Mononuclear cell (primary cell): ENCODE measurements around the gene ACKR3. TPM values are rescaled to one million over a fixed set of nuclear protein-coding genes. Genes with fewer than 3 reads are reported as not detected.

Experiments
- H3K27me3 ChIP-seq: 2 replicates; pipeline ENCODE4 v1.6.0; 2011; ENCODE audit warnings: low read length, control low read depth; ENCODE audit not compliant: insufficient read depth
- H3K4me1 ChIP-seq: 2 replicates; pipeline ENCODE4 v1.5.1; 2011; ENCODE audit warnings: mild to moderate bottlenecking, low read length, control low read depth; ENCODE audit not compliant: insufficient read depth
- H3K4me3 ChIP-seq: 2 replicates; pipeline ENCODE4 v1.5.1; 2011; ENCODE audit warnings: mild to moderate bottlenecking, low read length, moderate library complexity
- H3K9me3 ChIP-seq: 2 replicates; pipeline ENCODE4 v1.5.1; 2011; ENCODE audit warnings: low read depth, mild to moderate bottlenecking, control low read depth, low read length
- total RNA-seq: library from RNA; depleted of rRNA; stranded (reverse); fragments of >200 nt; gene quantifications from one replicate; pipeline ENCODE4 v1.2.3, GENCODE V29; 2012

The ACKR3 gene
- total RNA-seq, 1 donor: 2.7 TPM

GRCh38 chr2:236571145-236571544, 1.5 kb downstream of the ACKR3 start:
- H3K27me3 ChIP-seq: no peaks in the 10 kb centered on the region
- H3K9me3 ChIP-seq: no peaks in the 10 kb centered on the region
- no peak overlapping the region for H3K4me3 ChIP-seq
- H3K4me1 ChIP-seq: peaks cover 32% of the 10 kb centered on the region

DNA sequence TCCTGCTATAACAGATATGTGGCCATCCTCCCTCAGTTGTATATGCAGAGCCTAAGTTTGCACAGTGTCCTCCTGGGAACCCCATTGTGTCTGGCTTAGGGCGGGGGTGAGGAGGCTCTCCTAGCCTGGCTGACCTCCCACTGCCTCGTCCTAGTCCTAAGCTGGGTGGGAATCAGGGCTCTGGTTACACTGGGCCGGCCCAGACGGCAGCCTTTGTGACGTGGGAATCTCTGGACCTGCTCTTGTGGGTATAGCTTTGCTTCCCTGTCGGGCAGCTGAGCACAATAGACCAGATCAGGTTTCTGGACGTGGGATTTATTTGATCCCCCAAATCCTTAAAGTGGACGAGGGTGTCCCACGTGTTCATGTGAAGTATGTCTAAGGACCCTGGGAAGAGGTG, 2.9 kb downstream of the ACKR3 start:
- H3K9me3 ChIP-seq: no peaks in the 10 kb centered on the region
- no peaks in the 10 kb centered on the region for H3K27me3 ChIP-seq
- H3K4me3 ChIP-seq: no peak overlapping the region
- H3K4me1 ChIP-seq: peaks cover 32% of the 10 kb centered on the region

GRCh38 chr2:236573066-236573929, 3.7 kb downstream of the ACKR3 start:
- peaks cover 27% of the 10 kb centered on the region for H3K4me1 ChIP-seq
- H3K4me3 ChIP-seq: no peak overlapping the region
- no peaks in the 10 kb centered on the region for H3K9me3 ChIP-seq
- H3K27me3 ChIP-seq: no peaks in the 10 kb centered on the region

GRCh38 chr2:236574000-236574399, 4.4 kb downstream of the ACKR3 start:
- Histone ChIP-seq H3K4me1 (peaks cover 20% of the 10 kb centered on the region), H3K9me3 (no peaks in the 10 kb centered on the region), H3K27me3 (no peaks in the 10 kb centered on the region), H3K4me3 (no peak overlapping the region)

- Histone ChIP-seq H3K4me1 (peaks cover 14% of the 10 kb centered on the region), H3K9me3 (no peaks in the 10 kb centered on the region), H3K4me3 (no peak overlapping the region), H3K27me3 (no peaks in the 10 kb centered on the region)
Observed at GRCh38 chr2:236574424-236575145, 5.0 kb downstream of the ACKR3 start.

DNA sequence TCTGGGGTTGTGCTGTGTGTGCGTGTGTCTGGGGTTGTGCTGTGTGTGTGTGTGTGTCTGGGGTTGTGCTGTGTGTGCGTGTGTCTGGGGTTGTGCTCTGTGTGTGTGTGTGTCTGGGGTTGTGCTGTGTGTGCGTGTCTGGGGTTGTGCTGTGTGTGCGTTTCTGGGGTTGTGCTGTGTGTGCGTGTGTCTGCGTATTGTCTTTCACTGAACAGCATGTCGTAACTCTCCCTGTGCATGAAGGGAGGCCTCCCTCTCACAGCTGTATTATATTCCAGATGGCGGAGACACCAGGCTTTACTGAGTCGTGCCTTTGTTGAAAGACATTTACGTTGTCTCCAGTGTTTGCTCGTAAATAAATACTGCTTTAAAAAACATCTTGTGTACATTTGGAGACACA, 5.9 kb downstream of the ACKR3 start:
- no peaks in the 10 kb centered on the region for H3K9me3 ChIP-seq
- peaks cover 6% of the 10 kb centered on the region for H3K4me1 ChIP-seq
- H3K27me3 ChIP-seq: no peaks in the 10 kb centered on the region
- H3K4me3 ChIP-seq: no peak overlapping the region

DNA sequence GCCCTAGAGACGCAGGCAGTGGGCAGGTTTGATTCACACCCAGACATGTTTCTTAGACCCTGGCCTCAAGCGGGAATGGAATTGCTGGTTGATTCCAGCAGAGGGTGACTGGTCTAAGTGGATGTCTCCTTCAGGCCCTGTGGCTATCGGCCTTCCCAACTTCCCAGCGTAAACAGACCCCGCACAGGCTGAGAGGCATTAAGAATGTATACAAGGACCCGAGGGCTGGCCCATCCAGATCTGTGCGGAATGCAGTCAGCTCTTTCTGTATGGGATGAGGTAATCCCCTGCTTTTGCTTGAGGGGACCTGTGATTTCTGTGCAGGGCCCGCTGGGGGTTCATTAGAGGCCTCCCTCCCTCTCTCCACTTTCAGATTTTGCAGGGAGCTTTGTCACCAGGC, 6.5 kb downstream of the ACKR3 start:
- Histone ChIP-seq H3K4me3 (no peak overlapping the region), H3K9me3 (no peaks in the 10 kb centered on the region), H3K27me3 (no peaks in the 10 kb centered on the region), H3K4me1 (peaks cover 1% of the 10 kb centered on the region)

DNA sequence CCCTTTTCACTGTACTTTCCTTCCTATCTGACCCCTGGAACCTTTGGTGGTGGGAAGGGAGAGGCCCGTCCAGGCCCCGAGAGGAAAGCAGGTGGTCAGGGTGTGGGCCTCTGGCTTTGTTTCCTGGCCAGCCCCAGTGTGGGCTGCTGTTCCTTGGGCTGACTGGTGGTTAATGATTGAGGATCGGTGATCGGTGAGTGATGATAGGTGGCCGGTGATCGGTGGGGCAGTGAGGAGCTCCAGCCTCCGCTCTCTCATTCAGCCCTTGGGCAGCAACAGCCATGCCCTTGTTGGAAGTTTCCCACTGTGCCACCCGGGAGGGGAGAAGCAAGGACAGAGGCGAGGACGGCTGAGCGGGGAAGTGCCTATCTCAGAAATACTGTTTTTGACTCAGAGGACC, 7.3 kb downstream of the ACKR3 start:
- Histone ChIP-seq H3K4me3 (no peak overlapping the region), H3K4me1 (no peaks in the 10 kb centered on the region), H3K27me3 (no peaks in the 10 kb centered on the region), H3K9me3 (no peaks in the 10 kb centered on the region)

DNA sequence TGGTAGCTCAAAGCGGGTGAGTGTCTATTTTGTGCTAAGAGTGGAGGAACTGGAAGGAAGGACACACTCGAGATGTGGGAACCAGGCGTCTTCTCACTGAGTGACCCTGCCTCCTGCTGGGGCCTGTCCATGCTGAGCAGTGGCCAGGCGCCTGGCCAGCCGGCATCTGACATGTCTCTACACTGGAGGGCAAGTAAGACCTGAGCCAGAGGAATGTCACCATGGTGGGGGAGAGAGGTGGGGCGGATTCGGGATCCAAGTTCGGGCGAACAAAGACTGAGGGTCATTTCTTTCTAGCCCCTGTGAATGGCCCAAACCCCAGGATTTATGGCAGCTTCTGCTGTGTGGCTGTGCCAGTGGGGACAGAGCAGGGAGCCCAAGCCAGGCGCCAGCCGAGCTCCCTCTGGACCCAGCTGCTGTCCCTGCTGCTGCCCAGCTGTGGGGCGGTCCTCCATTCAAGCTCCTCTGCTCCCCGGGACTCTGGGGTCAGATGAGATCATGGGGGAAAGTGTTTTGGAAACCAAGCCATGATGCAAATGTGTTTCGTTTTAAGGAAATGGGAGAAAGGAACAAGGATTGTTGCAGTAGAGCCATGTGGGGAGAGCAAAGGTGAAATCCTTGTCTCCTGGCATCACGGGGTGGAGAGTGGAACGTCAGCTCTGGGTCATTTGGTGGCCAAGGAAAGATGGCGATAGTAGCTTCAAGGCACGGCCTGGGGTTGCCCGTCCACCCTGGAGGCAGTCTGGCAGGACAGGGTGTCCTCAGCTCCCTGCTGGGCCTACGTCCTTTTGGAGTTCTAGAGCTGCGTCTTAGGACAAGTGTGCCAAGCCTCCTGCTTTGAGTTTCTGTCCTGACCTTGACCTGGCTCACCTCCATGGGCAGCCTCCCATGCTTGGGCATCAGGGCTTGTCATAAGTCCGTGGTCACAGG, 8.1 kb downstream of the ACKR3 start:
- Histone ChIP-seq H3K9me3 (no peaks in the 10 kb centered on the region), H3K4me3 (no peak overlapping the region), H3K4me1 (no peaks in the 10 kb centered on the region), H3K27me3 (no peaks in the 10 kb centered on the region)

DNA sequence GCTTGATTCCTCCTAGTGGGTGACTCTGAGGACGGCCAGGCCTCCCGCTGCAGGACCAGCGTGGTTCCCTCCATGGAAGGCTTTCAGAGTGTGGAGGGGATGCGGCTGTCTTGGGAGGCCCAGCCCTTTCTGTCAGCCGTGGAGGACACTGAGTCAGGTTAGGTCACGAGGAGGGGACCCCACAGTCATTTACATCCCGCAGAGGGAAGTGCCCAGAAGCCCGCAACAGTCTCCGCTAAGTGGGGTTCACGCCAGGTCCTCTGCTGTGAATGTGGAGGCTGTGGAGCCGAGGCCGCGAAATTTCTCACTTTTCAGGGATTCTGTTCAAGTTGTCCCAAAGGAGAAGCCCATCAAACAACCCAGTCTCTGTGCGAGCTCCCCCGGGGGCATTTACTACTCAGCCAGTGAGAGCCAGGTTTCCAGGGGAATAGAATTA, 8.8 kb downstream of the ACKR3 start:
- Histone ChIP-seq H3K4me3 (no peak overlapping the region), H3K4me1 (no peaks in the 10 kb centered on the region), H3K9me3 (no peaks in the 10 kb centered on the region), H3K27me3 (no peaks in the 10 kb centered on the region)

DNA sequence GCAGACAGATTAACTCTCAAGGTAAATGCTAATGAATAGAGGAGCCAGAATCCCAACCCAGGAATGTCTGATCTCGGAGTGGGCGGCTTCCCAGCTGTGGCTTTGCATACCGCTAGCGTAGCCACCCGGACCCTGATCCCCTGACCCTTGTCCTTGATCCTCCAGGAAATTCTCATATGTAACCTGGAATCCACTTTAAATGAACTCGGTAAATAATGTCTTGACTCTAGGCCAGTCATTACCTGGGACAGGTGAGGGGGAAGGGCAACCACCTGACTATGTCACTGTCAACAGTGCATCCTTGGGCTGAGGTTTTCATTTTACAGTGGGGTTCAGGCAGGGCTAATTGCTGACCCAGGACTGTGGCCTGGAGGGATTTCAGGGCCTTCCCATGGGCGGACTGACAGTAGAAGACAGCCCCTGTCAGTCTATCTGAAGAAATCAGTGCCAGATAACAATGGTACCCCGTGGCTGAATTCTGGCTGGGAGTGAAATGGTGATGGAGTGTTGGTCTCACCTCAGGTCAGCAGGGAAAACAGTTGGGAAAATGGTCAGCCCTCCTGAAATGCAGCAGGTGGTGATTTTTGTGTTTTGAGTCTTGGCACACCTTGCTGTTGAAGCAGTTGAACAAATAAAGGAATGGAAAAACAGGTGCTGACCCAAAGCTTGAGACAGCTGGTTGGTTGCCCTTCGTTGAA, 9.6 kb downstream of the ACKR3 start:
- H3K9me3 ChIP-seq: no peaks in the 10 kb centered on the region
- H3K4me1 ChIP-seq: no peaks in the 10 kb centered on the region
- H3K4me3 ChIP-seq: no peak overlapping the region
- no peaks in the 10 kb centered on the region for H3K27me3 ChIP-seq

DNA sequence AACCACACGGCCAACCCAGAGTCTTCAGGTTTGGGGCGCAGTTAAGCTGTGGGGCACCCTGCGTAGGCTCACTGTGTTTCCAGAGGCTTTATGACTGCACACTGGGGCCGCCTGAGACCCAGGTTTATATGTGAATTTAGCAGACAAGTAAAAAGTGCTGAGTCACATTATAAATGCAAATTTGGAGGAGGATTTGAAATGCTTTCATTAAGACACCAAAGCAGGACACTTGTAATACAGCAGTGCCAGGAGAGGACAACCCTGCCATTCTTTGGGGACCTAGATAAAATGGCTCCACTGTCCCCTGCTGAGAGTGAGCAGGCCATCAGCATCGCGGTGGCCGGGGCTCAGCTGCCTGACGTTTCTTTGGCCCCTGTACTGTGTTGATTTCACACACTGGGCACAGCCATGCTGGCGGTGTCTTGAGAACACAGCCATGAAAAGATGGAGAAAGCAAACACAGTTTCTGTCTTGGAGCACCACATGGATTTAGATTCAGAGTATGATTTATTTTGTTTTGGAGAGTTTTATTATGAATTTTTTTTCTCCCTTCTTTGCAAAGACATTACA, 10.2 kb downstream of the ACKR3 start:
- Histone ChIP-seq H3K27me3 (no peaks in the 10 kb centered on the region), H3K4me1 (no peaks in the 10 kb centered on the region)

DNA sequence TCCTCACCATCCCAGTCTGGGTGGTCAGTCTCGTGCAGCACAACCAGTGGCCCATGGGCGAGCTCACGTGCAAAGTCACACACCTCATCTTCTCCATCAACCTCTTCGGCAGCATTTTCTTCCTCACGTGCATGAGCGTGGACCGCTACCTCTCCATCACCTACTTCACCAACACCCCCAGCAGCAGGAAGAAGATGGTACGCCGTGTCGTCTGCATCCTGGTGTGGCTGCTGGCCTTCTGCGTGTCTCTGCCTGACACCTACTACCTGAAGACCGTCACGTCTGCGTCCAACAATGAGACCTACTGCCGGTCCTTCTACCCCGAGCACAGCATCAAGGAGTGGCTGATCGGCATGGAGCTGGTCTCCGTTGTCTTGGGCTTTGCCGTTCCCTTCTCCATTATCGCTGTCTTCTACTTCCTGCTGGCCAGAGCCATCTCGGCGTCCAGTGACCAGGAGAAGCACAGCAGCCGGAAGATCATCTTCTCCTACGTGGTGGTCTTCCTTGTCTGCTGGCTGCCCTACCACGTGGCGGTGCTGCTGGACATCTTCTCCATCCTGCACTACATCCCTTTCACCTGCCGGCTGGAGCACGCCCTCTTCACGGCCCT, 11.2 kb downstream of the ACKR3 start:
- no peaks in the 10 kb centered on the region for H3K4me1 ChIP-seq
- no peak overlapping the region for H3K4me3 ChIP-seq
- no peaks in the 10 kb centered on the region for H3K27me3 ChIP-seq
- no peaks in the 10 kb centered on the region for H3K9me3 ChIP-seq

More for the DNA sequence above, 10.2 kb downstream of the ACKR3 start:
- no peaks in the 10 kb centered on the region for H3K9me3 ChIP-seq
- H3K4me3 ChIP-seq: no peak overlapping the region

DNA sequence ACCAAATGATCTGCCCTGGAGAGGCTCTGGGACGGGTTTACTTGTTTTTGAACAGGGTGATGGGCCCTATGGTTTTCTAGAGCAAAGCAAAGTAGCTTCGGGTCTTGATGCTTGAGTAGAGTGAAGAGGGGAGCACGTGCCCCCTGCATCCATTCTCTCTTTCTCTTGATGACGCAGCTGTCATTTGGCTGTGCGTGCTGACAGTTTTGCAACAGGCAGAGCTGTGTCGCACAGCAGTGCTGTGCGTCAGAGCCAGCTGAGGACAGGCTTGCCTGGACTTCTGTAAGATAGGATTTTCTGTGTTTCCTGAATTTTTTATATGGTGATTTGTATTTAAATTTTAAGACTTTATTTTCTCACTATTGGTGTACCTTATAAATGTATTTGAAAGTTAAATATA, 11.9 kb downstream of the ACKR3 start:
- no peaks in the 10 kb centered on the region for H3K27me3 ChIP-seq
- H3K9me3 ChIP-seq: no peaks in the 10 kb centered on the region
- H3K4me3 ChIP-seq: no peak overlapping the region
- H3K4me1 ChIP-seq: no peaks in the 10 kb centered on the region
